ENCODE data around the gene MRPS12.

The MRPS12 gene

DNA sequence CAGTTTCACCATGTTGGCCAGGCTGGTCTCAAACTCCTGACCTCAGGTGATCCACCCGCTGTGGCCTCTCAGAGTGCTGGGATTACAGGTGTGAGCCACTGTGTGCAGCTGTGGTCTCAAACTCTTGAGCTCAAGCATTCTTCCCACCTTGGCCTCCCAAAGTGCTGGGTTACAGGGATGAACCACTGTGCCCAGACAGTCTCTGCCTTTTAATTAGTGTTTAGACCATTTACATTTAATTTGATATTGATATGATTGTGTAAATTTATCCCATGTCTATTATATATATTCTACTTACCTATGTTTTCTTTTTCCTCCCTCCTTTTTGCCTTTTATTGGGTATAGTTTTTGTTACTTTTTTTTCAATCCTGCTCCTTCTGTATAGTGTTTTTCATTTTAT, 29.1 kb upstream of the MRPS12 start:
- Histone ChIP-seq H2AFZ (no peak overlapping the region), H3K27ac (no peak overlapping the region), H3K4me1 (peaks cover 5% of the 10 kb centered on the region), H3K79me2 (peaks cover 9% of the 10 kb centered on the region), H3K4me3 (ENCODE audit: low read depth, low read length) (no peak overlapping the region), H3K9me3 (ENCODE audit: control insufficient read depth, low read length) (no peaks in the 10 kb centered on the region), H3K36me3 (ENCODE audit: control insufficient read depth, insufficient read depth, low read length) (no peaks in the 10 kb centered on the region), H3K9ac (no peak overlapping the region), H3K27me3 (ENCODE audit: control insufficient read depth, insufficient read depth, low read length) (no peaks in the 10 kb centered on the region), H3K4me2 (ENCODE audit: low read length) (no peak overlapping the region)
- TF ChIP-seq, protein P1, sequence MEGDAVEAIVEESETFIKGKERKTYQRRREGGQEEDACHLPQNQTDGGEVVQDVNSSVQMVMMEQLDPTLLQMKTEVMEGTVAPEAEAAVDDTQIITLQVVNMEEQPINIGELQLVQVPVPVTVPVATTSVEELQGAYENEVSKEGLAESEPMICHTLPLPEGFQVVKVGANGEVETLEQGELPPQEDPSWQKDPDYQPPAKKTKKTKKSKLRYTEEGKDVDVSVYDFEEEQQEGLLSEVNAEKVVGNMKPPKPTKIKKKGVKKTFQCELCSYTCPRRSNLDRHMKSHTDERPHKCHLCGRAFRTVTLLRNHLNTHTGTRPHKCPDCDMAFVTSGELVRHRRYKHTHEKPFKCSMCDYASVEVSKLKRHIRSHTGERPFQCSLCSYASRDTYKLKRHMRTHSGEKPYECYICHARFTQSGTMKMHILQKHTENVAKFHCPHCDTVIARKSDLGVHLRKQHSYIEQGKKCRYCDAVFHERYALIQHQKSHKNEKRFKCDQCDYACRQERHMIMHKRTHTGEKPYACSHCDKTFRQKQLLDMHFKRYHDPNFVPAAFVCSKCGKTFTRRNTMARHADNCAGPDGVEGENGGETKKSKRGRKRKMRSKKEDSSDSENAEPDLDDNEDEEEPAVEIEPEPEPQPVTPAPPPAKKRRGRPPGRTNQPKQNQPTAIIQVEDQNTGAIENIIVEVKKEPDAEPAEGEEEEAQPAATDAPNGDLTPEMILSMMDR (IDR thresholded peaks at IDR 0.05), result no peak

DNA sequence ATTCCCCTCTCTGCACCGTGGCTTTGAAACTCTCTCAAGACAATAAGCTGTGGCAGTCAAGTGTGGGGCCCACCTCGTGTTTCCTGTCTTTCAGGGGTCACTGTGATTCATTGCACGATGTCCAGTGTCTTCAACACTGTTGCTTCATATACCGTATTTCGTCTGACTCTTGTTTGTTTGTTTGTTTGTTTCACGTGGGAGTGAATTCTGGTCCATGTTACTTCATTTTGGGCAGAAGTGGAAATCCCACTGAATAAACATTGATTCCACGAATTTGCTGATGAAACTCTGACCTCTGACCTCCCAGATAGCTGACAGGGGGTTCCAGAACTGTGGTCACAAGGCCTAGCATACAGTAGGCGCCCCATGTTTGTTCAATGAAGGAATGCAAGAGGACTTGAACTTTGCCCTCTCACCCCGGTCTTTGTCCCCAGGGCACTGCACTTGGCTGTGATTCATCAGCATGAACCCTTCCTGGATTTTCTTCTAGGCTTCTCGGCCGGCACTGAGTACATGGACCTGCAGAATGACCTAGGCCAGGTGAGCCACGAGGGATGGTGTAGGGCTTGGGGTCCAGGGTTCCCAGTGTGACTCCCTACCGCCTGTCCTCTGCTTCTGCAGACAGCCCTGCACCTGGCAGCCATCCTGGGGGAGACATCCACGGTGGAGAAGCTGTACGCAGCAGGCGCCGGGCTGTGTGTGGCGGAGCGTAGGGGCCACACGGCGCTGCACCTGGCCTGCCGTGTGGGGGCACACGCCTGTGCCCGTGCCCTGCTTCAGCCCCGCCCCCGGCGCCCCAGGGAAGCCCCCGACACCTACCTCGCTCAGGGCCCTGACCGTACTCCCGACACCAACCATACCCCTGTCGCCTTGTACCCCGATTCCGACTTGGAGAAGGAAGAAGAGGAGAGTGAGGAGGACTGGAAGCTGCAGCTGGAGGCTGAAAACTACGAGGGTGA, 25.9 kb upstream of the MRPS12 start:
- no peak overlapping the region for H3K4me3 ChIP-seq (ENCODE audit: low read depth, low read length)
- H3K36me3 ChIP-seq (ENCODE audit: control insufficient read depth, insufficient read depth, low read length), result no peaks in the 10 kb centered on the region
- no peaks in the 10 kb centered on the region for H3K27me3 ChIP-seq (ENCODE audit: control insufficient read depth, insufficient read depth, low read length)
- peaks cover 3% of the 10 kb centered on the region for H3K79me2 ChIP-seq
- TF ChIP-seq, protein P1 (IDR thresholded peaks at IDR 0.05), result no peak
- no peak overlapping the region for H3K9ac ChIP-seq
- H3K9me3 ChIP-seq (ENCODE audit: control insufficient read depth, low read length), result no peaks in the 10 kb centered on the region
- H3K4me1 ChIP-seq, result no peaks in the 10 kb centered on the region
- H3K4me2 ChIP-seq (ENCODE audit: low read length), result no peak overlapping the region
- H2AFZ ChIP-seq, result no peak overlapping the region
- H3K27ac ChIP-seq, result no peak overlapping the region

DNA sequence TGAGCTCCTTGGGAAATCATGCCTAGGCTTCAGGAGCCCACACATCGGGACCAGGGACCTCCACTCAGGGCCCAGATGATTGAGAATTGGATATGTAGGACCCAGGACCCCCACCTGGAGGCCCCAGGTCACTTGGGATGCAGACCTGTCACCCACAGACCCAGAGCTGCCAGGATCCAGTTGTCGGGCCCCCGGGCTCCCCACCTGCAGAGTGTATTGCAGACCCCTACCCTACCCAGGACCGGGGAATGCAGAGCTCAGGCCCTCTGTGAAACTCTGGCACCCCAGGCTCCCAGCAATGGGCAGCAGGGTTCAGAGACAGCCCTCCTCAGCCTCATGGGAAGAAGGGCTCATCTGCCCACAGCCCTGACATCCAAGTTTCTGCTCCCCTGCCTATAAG, 25.1 kb upstream of the MRPS12 start:
- H3K79me2 ChIP-seq, result peaks cover 3% of the 10 kb centered on the region
- no peak overlapping the region for H2AFZ ChIP-seq
- H3K4me1 ChIP-seq, result no peaks in the 10 kb centered on the region
- no peaks in the 10 kb centered on the region for H3K36me3 ChIP-seq (ENCODE audit: control insufficient read depth, insufficient read depth, low read length)
- TF ChIP-seq, protein P1 (IDR thresholded peaks at IDR 0.05), result no peak
- H3K4me3 ChIP-seq (ENCODE audit: low read depth, low read length), result no peak overlapping the region
- no peaks in the 10 kb centered on the region for H3K9me3 ChIP-seq (ENCODE audit: control insufficient read depth, low read length)
- no peak overlapping the region for H3K27ac ChIP-seq
- no peak overlapping the region for H3K4me2 ChIP-seq (ENCODE audit: low read length)
- no peaks in the 10 kb centered on the region for H3K27me3 ChIP-seq (ENCODE audit: control insufficient read depth, insufficient read depth, low read length)
- H3K9ac ChIP-seq, result no peak overlapping the region

DNA sequence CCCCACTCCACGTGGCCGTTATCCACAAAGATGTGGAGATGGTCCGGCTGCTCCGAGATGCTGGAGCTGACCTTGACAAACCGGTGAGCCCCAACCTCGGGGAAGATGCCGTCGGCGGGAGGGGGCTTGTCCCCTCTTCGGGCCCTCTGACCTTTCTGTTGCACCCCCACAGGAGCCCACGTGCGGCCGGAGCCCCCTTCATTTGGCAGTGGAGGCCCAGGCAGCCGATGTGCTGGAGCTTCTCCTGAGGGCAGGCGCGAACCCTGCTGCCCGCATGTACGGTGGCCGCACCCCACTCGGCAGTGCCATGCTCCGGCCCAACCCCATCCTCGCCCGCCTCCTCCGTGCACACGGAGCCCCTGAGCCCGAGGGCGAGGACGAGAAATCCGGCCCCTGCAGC, 23.5 kb upstream of the MRPS12 start:
- Histone ChIP-seq H3K36me3 (ENCODE audit: control insufficient read depth, insufficient read depth, low read length) (no peaks in the 10 kb centered on the region), H3K4me2 (ENCODE audit: low read length) (no peak overlapping the region), H3K27me3 (ENCODE audit: control insufficient read depth, insufficient read depth, low read length) (no peaks in the 10 kb centered on the region), H3K9ac (no peak overlapping the region), H3K4me1 (no peaks in the 10 kb centered on the region), H3K4me3 (ENCODE audit: low read depth, low read length) (no peak overlapping the region), H3K79me2 (peaks cover 3% of the 10 kb centered on the region), H3K9me3 (ENCODE audit: control insufficient read depth, low read length) (no peaks in the 10 kb centered on the region), H3K27ac (no peak overlapping the region), H2AFZ (no peak overlapping the region)
- TF ChIP-seq, protein P1 (IDR thresholded peaks at IDR 0.05), result no peak

DNA sequence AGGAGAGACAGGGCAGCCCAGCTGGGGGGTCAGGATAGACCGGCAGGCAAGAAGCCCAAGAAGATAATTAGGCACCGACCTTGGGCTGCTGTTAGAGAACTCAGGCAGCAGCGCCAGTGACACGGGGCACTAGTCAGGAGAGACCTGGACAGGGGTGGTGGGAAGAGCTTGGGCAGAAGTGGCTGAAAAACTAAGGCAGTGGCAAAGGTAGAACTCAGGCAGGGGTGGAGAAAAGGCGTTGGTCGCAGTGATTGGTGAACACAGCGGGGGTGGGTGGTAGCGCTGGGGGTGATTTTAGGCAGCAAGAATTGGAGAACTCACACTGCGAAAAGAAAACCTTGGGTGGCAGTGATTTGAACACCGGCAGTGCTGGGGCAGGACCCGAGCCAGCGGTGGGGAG, 23.1 kb upstream of the MRPS12 start:
- no peak overlapping the region for H3K9ac ChIP-seq
- TF ChIP-seq, protein P1 (IDR thresholded peaks at IDR 0.05), result no peak
- no peaks in the 10 kb centered on the region for H3K9me3 ChIP-seq (ENCODE audit: control insufficient read depth, low read length)
- H3K4me1 ChIP-seq, result no peaks in the 10 kb centered on the region
- H3K79me2 ChIP-seq, result peaks cover 3% of the 10 kb centered on the region
- H3K4me2 ChIP-seq (ENCODE audit: low read length), result no peak overlapping the region
- H3K27ac ChIP-seq, result no peak overlapping the region
- no peaks in the 10 kb centered on the region for H3K27me3 ChIP-seq (ENCODE audit: control insufficient read depth, insufficient read depth, low read length)
- H2AFZ ChIP-seq, result no peak overlapping the region
- H3K36me3 ChIP-seq (ENCODE audit: control insufficient read depth, insufficient read depth, low read length), result no peaks in the 10 kb centered on the region
- H3K4me3 ChIP-seq (ENCODE audit: low read depth, low read length), result no peak overlapping the region

Measured in parathyroid adenoma (tissue), 2 donors.